ENCODE results near the gene ATP1B1.

DNA sequence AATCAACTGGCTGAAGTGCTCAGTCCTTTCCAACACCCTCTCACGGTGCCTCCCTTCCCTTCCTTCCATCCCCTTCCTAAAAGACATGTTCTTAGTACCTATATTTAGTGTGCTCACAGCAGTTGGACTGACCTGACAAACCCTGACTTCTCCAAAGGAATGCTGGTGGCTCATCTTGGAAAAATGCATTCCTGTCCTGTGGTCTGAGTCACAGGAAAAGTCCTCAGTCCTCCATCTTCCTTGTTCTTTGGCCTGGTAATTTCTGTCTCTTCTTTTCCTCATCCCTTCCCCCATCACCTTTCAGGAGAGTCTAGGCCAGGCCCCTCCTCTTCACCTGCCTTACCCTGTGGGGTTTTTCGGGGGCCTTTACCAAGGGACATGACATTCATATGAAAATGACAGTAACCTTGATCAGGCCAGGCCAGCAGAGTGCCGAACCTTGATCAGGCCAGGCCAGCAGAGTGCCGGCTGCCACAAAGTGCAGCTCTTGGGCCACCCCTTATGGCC lies 7.2 kb downstream of the ATP1B1 start:
- TF ChIP-seq, protein P1, sequence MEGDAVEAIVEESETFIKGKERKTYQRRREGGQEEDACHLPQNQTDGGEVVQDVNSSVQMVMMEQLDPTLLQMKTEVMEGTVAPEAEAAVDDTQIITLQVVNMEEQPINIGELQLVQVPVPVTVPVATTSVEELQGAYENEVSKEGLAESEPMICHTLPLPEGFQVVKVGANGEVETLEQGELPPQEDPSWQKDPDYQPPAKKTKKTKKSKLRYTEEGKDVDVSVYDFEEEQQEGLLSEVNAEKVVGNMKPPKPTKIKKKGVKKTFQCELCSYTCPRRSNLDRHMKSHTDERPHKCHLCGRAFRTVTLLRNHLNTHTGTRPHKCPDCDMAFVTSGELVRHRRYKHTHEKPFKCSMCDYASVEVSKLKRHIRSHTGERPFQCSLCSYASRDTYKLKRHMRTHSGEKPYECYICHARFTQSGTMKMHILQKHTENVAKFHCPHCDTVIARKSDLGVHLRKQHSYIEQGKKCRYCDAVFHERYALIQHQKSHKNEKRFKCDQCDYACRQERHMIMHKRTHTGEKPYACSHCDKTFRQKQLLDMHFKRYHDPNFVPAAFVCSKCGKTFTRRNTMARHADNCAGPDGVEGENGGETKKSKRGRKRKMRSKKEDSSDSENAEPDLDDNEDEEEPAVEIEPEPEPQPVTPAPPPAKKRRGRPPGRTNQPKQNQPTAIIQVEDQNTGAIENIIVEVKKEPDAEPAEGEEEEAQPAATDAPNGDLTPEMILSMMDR (IDR thresholded peaks at IDR 0.05; ENCODE audit: low read depth, low read length, poor library complexity, severe bottlenecking): no peak
- no peak for TF ChIP-seq EZH2phosphoT487 (IDR thresholded peaks at IDR 0.05; ENCODE audit: borderline replicate concordance, low read length)

Measured in DOHH2 (cell line).